K562 (cell line): Measurements from ENCODE around the gene GPR162. TPM values are rescaled to one million over a fixed set of nuclear protein-coding genes. Genes with fewer than 3 reads are reported as not detected.

ENCODE experiments used
- ATAC-seq: fragments of 200-7000 bp; cut with Tn5 transposase; 3 replicates; pipeline ENCODE4 v1.9.1; 2020; ENCODE audit warnings: moderate library complexity
- BruUV-seq: library from RNA; stranded (reverse); fragments of 400-500 nt; replicated peaks from 2 replicates; lab custom pipeline; 2021; lab: Mats Ljungman, UMichigan
- CTCF ChIA-PET: fragments of 300-600 bp; formaldehyde crosslinking; extraction: SDS; loops from one replicate; lab custom pipeline; 2021; ENCODE audit warnings: low intra/inter-chr PET ratio; lab: Yijun Ruan, JAX
- POLR2A ChIA-PET: fragments of 300-600, 350-650 bp; sonication (Branson Sonifier 250); formaldehyde crosslinking; extraction: SDS; loops from one replicate; lab custom pipeline; 2021; ENCODE audit warnings: antibody characterized with exemption, inconsistent platforms; lab: Yijun Ruan, JAX
- DNase-seq, 4 experiments: peaks; one replicate each; pipeline versions ENCODE4 v3.0.0 to v3.0.0-alpha.2; 2011 to 2018; ENCODE audit warnings: low spot score in 3 of 4, mixed read lengths in 3 of 4; ENCODE audit errors: extremely low read depth in 1 of 4
- FAIRE-seq: peaks from 2 replicates; lab custom pipeline; 2011; peaks lifted over from hg19 to GRCh38; lab: Jason Lieb, UNC
- H2AFZ ChIP-seq: 2 replicates; pipeline ENCODE4 v1.6.0; 2011; ENCODE audit warnings: low read depth, low read length, control low read depth, inconsistent platforms
- H3K27ac ChIP-seq: fragments of 200-600 bp; 3 replicates; pipeline ENCODE4 v1.8.0; 2011; ENCODE audit warnings: low read depth, mild to moderate bottlenecking, control low read depth, inconsistent platforms, low read length, moderate library complexity, mixed read lengths; ENCODE audit errors: extremely low read depth
- H3K27me3 ChIP-seq, 2 experiments: fragments of 300-600 bp in 1 of 2; 2 replicates in 1 of 2; 3 replicates in 1 of 2; pipeline versions ENCODE4 v1.6.0 to v1.8.0; 2011; ENCODE audit warnings: inconsistent platforms in 2 of 2, low read length in 2 of 2, mild to moderate bottlenecking in 1 of 2, mixed read lengths in 1 of 2, moderate library complexity in 1 of 2; ENCODE audit not compliant: control insufficient read depth in 2 of 2, insufficient read depth in 2 of 2
- H3K36me3 ChIP-seq: fragments of 300-600 bp; 3 replicates; pipeline ENCODE4 v1.8.0; 2011; ENCODE audit warnings: mild to moderate bottlenecking, low read length, inconsistent platforms; ENCODE audit not compliant: control insufficient read depth, insufficient read depth
- H3K4me1 ChIP-seq, 2 experiments: fragments of 200-600 bp in 1 of 2; replicated peaks in 1 of 2; 2 replicates in 1 of 2; 3 replicates in 1 of 2; pipeline versions ENCODE4 v1.5.1 to v1.8.0; 2011; ENCODE audit warnings: inconsistent platforms in 2 of 2, low read length in 2 of 2, mild to moderate bottlenecking in 1 of 2, mixed read lengths in 1 of 2, moderate library complexity in 1 of 2; ENCODE audit not compliant: control insufficient read depth in 2 of 2, insufficient read depth in 2 of 2
- H3K4me2 ChIP-seq: 2 replicates; pipeline ENCODE4 v1.6.1; 2011; ENCODE audit warnings: low read length, control low read depth, inconsistent platforms, mixed read lengths; ENCODE audit not compliant: insufficient read depth
- H3K4me3 ChIP-seq: fragments of 200-600 bp; sonication (generic), shearing (Covaris generic); 2 replicates; pipeline ENCODE4 v1.5.1; 2016; ENCODE audit warnings: control low read depth, inconsistent platforms
- H3K79me2 ChIP-seq: fragments of 200-600 bp; 3 replicates; pipeline ENCODE4 v1.8.0; 2011; ENCODE audit warnings: low read length, inconsistent platforms; ENCODE audit not compliant: control insufficient read depth, insufficient read depth
- H3K9ac ChIP-seq, 2 experiments: 2 replicates each; pipeline versions ENCODE4 v1.6.0 to v1.6.1; 2011; ENCODE audit warnings: low read depth in 2 of 2, low read length in 2 of 2, control low read depth in 1 of 2, inconsistent platforms in 1 of 2, mild to moderate bottlenecking in 1 of 2, mixed read lengths in 1 of 2; ENCODE audit not compliant: insufficient read depth in 1 of 2
- H3K9me1 ChIP-seq: one replicate; pipeline ENCODE4 v1.6.0; 2011; ENCODE audit warnings: inconsistent platforms, mild to moderate bottlenecking, low read length, moderate library complexity; ENCODE audit not compliant: control insufficient read depth, insufficient read depth
- H3K9me3 ChIP-seq: replicated peaks from 2 replicates; pipeline ENCODE4 v1.5.1; 2011; ENCODE audit warnings: low read depth, low read length, inconsistent platforms; ENCODE audit not compliant: control insufficient read depth, insufficient read depth
- H4K20me1 ChIP-seq: replicated peaks from 2 replicates; pipeline ENCODE4 v1.6.1; 2011; ENCODE audit warnings: low read length, inconsistent platforms, mixed read lengths; ENCODE audit not compliant: control insufficient read depth, insufficient read depth
- ETS1 ChIP-seq: conservative IDR thresholded peaks from 2 replicates; pipeline ENCODE4 v1.6.1; 2011; ENCODE audit warnings: low read depth, mild to moderate bottlenecking, low read length; ENCODE audit not compliant: control insufficient read depth
- HDAC2 ChIP-seq: fragments of 450-650 bp; IDR thresholded peaks from 2 replicates; pipeline ENCODE4 v1.6.1; 2016; ENCODE audit warnings: mild to moderate bottlenecking
- HMGN3 ChIP-seq: IDR thresholded peaks from 2 replicates; pipeline ENCODE4 v1.6.1; 2011; ENCODE audit warnings: borderline replicate concordance, low read depth, mild to moderate bottlenecking, mixed read lengths, low read length; ENCODE audit not compliant: insufficient read length; ENCODE audit errors: extremely low read depth
- RBFOX2 ChIP-seq: fragments of 200-400 bp; formaldehyde crosslinking; IDR thresholded peaks from 2 replicates; pipeline ENCODE4 v1.6.1; 2017; ENCODE audit warnings: low read depth, mild to moderate bottlenecking, low read length, moderate library complexity
- ZFX ChIP-seq: sonication (generic); formaldehyde crosslinking; IDR thresholded peaks from 2 replicates; pipeline ENCODE4 v1.8.0; 2022; ENCODE audit warnings: mild to moderate bottlenecking, missing genetic modification reagents, moderate library complexity
- ZNF398 ChIP-seq: fragments of 250-450 bp; sonication (Bioruptor Pico); IDR thresholded peaks from 2 replicates; pipeline ENCODE4 v1.8.0; 2021; ENCODE audit warnings: moderate library complexity, mild to moderate bottlenecking, inconsistent platforms
- ZNF75A ChIP-seq: fragments of 450-650 bp; formaldehyde crosslinking; IDR thresholded peaks from 2 replicates; pipeline ENCODE4 v1.4.0; 2020; ENCODE audit warnings: mild to moderate bottlenecking
- ZNF766 ChIP-seq: fragments of 200-800 bp; sonication (Bioruptor generic); conservative IDR thresholded peaks from 2 replicates; pipeline ENCODE4 v1.6.1; 2016; ENCODE audit warnings: missing genetic modification characterization, missing compliant biosample characterization
- WGBS: fragments of 100-300 bp; shearing (Covaris generic); methylation state at CpG from one replicate; pipeline ENCODE4 v1.1.6; 2016; ENCODE audit warnings: low coverage, mixed read lengths; ENCODE audit not compliant: insufficient coverage; ENCODE audit errors: missing lambda C conversion rate; 5-methylcytosine and 5-hydroxymethylcytosine counted together
- in situ Hi-C: fragments of 300-500 bp; cut with MboI; formaldehyde crosslinking; loops from 4 replicates; pipeline ENCODE4 v1.15.0; 2018; ENCODE audit warnings: inconsistent platforms, mixed read lengths
- intact Hi-C: fragments of 100-400 bp; cut with micrococcal nuclease; formaldehyde crosslinking; loops from 2 replicates; pipeline ENCODE4 v1.14.2; 2022
- polyA plus RNA-seq, 8 experiments: library from polyadenylated mRNA; depleted of rRNA in 4 of 8; stranded (reverse) in 5 of 8; unstranded in 3 of 8; fragments of >200 nt; fragmentation: Nextera tagmentation in 2 of 8; fragmentation: Illumina TruSeq in 1 of 8; extraction: Ambion mirVana in 2 of 8; extraction: Trizol in 1 of 8; gene quantifications; 2 replicates each; pipeline versions ENCODE4 v1.2.1 to v1.2.3, GENCODE V29; 2011 to 2014; ENCODE audit warnings: inconsistent platforms in 1 of 8, missing spikeins in 1 of 8
- total RNA-seq, 7 experiments: library from RNA; depleted of rRNA in 6 of 7; stranded (reverse); fragments of >200 nt in 6 of 7; fragmentation: Illumina TruSeq in 2 of 7; extraction: Trizol in 2 of 7; gene quantifications; 2 replicates each; pipeline versions ENCODE4 v1.2.1 to v1.2.3, GENCODE V29; 2011 to 2021; ENCODE audit warnings: low replicate concordance in 1 of 7

GPR162 gene
- total and polyA plus RNA-seq, 9 of the 15 experiments (the other 6 are each of a cell fraction or from before 2014, with no cell fraction given) = 0.65 to 1.8 (median 1.1) TPM; not detected in 2

GRCh38 chr12:6831450-6831995 is 9.9 kb downstream of the GPR162 start:
- no peak overlapping the region for H2AFZ ChIP-seq

More at GRCh38 chr12:6831450-6831995, 9.9 kb downstream of the GPR162 start:
- Histone ChIP-seq H3K4me3 (no peak overlapping the region), H3K27me3 (no peaks in the 10 kb centered on the region), H3K9me1 (no peaks in the 10 kb centered on the region), H4K20me1 (no peaks in the 10 kb centered on the region), H3K4me2 (no peak overlapping the region), H3K36me3 (peaks cover 43% of the 10 kb centered on the region; the same call in 2 of the 3 replicates), H3K79me2 (peaks cover 24% of the 10 kb centered on the region), H3K27ac (no peak overlapping the region), H3K9me3 (no peaks in the 10 kb centered on the region), H3K4me1 (peaks cover 11 to 43% of the 10 kb centered on the region in 2 experiments; a peak in 4 of 5 replicates), H3K9ac (peak overlapping the region in 1 of 2 experiments; percentile 58; a peak in 2 of 4 replicates)
- DNase-seq (no peak), ATAC-seq (no peak), FAIRE-seq (no peak)
- in situ Hi-C loops = no loop called here
- intact Hi-C loops = no loop called here
- POLR2A ChIA-PET = interaction anchor here (0.6 to 3.2 kb wide), 3 partner anchors 8 to 132 kb away, joined by 3 to 13 read pairs (median 4); no protein-coding TSS in a partner anchor
- CTCF ChIA-PET = no interaction called here
- WGBS = 93% methylated on average over 11 of the region's 12 CpGs
- BruUV-seq = no TSS peak
- TF ChIP-seq ZNF766 (CRISPR knock-in tag) (no peak), ZNF398 (no peak), HMGN3 (no peak), HDAC2 (no peak), ETS1 (no peak), ZFX (CRISPR knock-in tag) (no peak), RBFOX2 (no peak), ZNF75A (CRISPR knock-in tag) (no peak)
- TF ChIP-seq, all 486 proteins: peak for 0
